IMR-90 (cell line): ENCODE measurements around the gene GOLGA1. TPM values are rescaled to one million over a fixed set of nuclear protein-coding genes. Genes with fewer than 3 reads are reported as not detected.

Experiments used
- ATAC-seq: fragments of 200-7000 bp; cut with Tn5 transposase; 2 replicates; pipeline ENCODE4 v1.9.1; 2020; ENCODE audit warnings: low read depth, mild to moderate bottlenecking, moderate library complexity
- BruUV-seq: library from RNA; stranded (reverse); fragments of 400-500 nt; replicated peaks from 2 replicates; lab custom pipeline; 2021; lab: Mats Ljungman, UMichigan
- CTCF ChIA-PET: fragments of 300-600 bp; formaldehyde crosslinking; extraction: SDS; loops from one replicate; lab custom pipeline; 2021; ENCODE audit warnings: antibody characterized with exemption; lab: Yijun Ruan, JAX
- POLR2A ChIA-PET: fragments of 300-600 bp; sonication (Branson Sonifier 250); formaldehyde crosslinking; loops from one replicate; lab custom pipeline; 2022; ENCODE audit warnings: antibody characterized with exemption; ENCODE audit not compliant: unreplicated experiment; lab: Charles Lee
- DNase-seq: peaks from one replicate; pipeline ENCODE4 v3.0.0; 2013
- H2AFZ ChIP-seq: replicated peaks from 2 replicates; pipeline ENCODE3; 2013; ENCODE audit warnings: low read length, mild to moderate bottlenecking; ENCODE audit not compliant: poor library complexity
- H2AK5ac ChIP-seq: 2 replicates; pipeline ENCODE4 v1.6.1; 2013; ENCODE audit warnings: low read depth, low read length, inconsistent platforms
- H2AK9ac ChIP-seq: replicated peaks from 2 replicates; pipeline ENCODE3; 2013; ENCODE audit warnings: mild to moderate bottlenecking, low read depth, low read length, moderate library complexity; ENCODE audit not compliant: poor library complexity
- H2BK120ac ChIP-seq: 2 replicates; pipeline ENCODE4 v1.6.1; 2013; ENCODE audit warnings: low read depth, low read length, inconsistent platforms
- H2BK15ac ChIP-seq: 3 replicates; pipeline ENCODE4 v1.6.1; 2013; ENCODE audit warnings: low read depth, low read length, inconsistent platforms
- H2BK20ac ChIP-seq: 2 replicates; pipeline ENCODE4 v1.6.1; 2013; ENCODE audit warnings: low read depth, mild to moderate bottlenecking, inconsistent platforms, low read length, moderate library complexity
- H2BK5ac ChIP-seq: 2 replicates; pipeline ENCODE4 v1.6.1; 2013; ENCODE audit warnings: mild to moderate bottlenecking, low read depth, low read length, inconsistent platforms; ENCODE audit not compliant: poor library complexity, severe bottlenecking
- H3K14ac ChIP-seq: replicated peaks from 2 replicates; pipeline ENCODE4 v1.6.1; 2013; ENCODE audit warnings: low read depth, low read length, inconsistent platforms
- H3K18ac ChIP-seq: 2 replicates; pipeline ENCODE4 v1.6.1; 2013; ENCODE audit warnings: low read depth, low read length, control low read depth
- H3K23ac ChIP-seq: 2 replicates; pipeline ENCODE4 v1.6.1; 2013; ENCODE audit warnings: low read depth, low read length, inconsistent platforms
- H3K27ac ChIP-seq: 2 replicates; pipeline ENCODE4 v1.5.1; 2013; ENCODE audit warnings: mild to moderate bottlenecking, control low read depth, low read length; ENCODE audit not compliant: insufficient read depth
- H3K27me3 ChIP-seq: 2 replicates; pipeline ENCODE4 v1.6.1; 2013; ENCODE audit warnings: low read length; ENCODE audit not compliant: control insufficient read depth, insufficient read depth
- H3K36me3 ChIP-seq: 2 replicates; pipeline ENCODE4 v1.6.1; 2013; ENCODE audit warnings: low read length, mixed read lengths; ENCODE audit not compliant: control insufficient read depth, insufficient read depth
- H3K4ac ChIP-seq: 2 replicates; pipeline ENCODE4 v1.6.1; 2013; ENCODE audit warnings: low read depth, low read length, inconsistent platforms
- H3K4me1 ChIP-seq: 2 replicates; pipeline ENCODE4 v1.6.1; 2013; ENCODE audit warnings: low read length, mixed read lengths; ENCODE audit not compliant: control insufficient read depth, insufficient read depth
- H3K4me2 ChIP-seq: 2 replicates; pipeline ENCODE4 v1.6.1; 2013; ENCODE audit warnings: low read depth, mild to moderate bottlenecking, control low read depth, low read length, moderate library complexity
- H3K4me3 ChIP-seq: 2 replicates; pipeline ENCODE4 v1.5.1; 2013; ENCODE audit warnings: low read depth, mild to moderate bottlenecking, control low read depth, low read length, moderate library complexity; ENCODE audit not compliant: insufficient read depth
- H3K56ac ChIP-seq: 2 replicates; pipeline ENCODE4 v1.6.1; 2013; ENCODE audit warnings: low read length, inconsistent platforms; ENCODE audit not compliant: insufficient read depth; ENCODE audit errors: extremely low read depth
- H3K79me1 ChIP-seq, 2 experiments: 2 replicates each; pipeline ENCODE4 v1.6.1; 2013; ENCODE audit warnings: low read length in 2 of 2, inconsistent platforms in 1 of 2, low read depth in 1 of 2
- H3K9ac ChIP-seq: 2 replicates; pipeline ENCODE4 v1.6.1; 2013; ENCODE audit warnings: low read depth, low read length, control low read depth
- H3K9me1 ChIP-seq: 2 replicates; pipeline ENCODE4 v1.6.1; 2013; ENCODE audit warnings: low read length, inconsistent platforms; ENCODE audit not compliant: insufficient read depth
- H3K9me3 ChIP-seq: 2 replicates; pipeline ENCODE4 v1.6.1; 2013; ENCODE audit warnings: low read length; ENCODE audit not compliant: control insufficient read depth, insufficient read depth
- H4K20me1 ChIP-seq: 2 replicates; pipeline ENCODE4 v1.6.1; 2013; ENCODE audit warnings: low read length, inconsistent platforms; ENCODE audit not compliant: insufficient read depth
- H4K5ac ChIP-seq: 2 replicates; pipeline ENCODE4 v1.6.1; 2013; ENCODE audit warnings: mild to moderate bottlenecking, low read depth, low read length, control low read depth
- H4K8ac ChIP-seq, 2 experiments: 2 replicates each; pipeline ENCODE4 v1.6.1; 2013; ENCODE audit warnings: low read depth in 2 of 2, low read length in 2 of 2, control low read depth in 1 of 2, inconsistent platforms in 1 of 2
- H4K91ac ChIP-seq: 2 replicates; pipeline ENCODE4 v1.6.1; 2013; ENCODE audit warnings: low read depth, low read length, inconsistent platforms; ENCODE audit not compliant: insufficient read depth
- BHLHE40 ChIP-seq: fragments of 150-350 bp; IDR thresholded peaks from 2 replicates; pipeline ENCODE4 v1.6.1; 2016; ENCODE audit warnings: mild to moderate bottlenecking, low read depth, low read length
- CEBPB ChIP-seq: IDR thresholded peaks from 2 replicates; pipeline ENCODE4 v1.6.1; 2012; ENCODE audit warnings: low read depth, low read length, improper control_type of control experiment
- CHD1 ChIP-seq: IDR thresholded peaks from 2 replicates; pipeline ENCODE4 v1.6.1; 2012; ENCODE audit warnings: low read depth, low read length, improper control_type of control experiment
- CTCF ChIP-seq: conservative IDR thresholded peaks from 2 replicates; pipeline ENCODE4 v1.5.1; 2012; ENCODE audit warnings: mild to moderate bottlenecking, low read depth, low read length, improper control_type of control experiment
- ELK1 ChIP-seq: fragments of 150-350 bp; IDR thresholded peaks from 2 replicates; pipeline ENCODE4 v1.6.1; 2016; ENCODE audit warnings: low read depth, mild to moderate bottlenecking, low read length, moderate library complexity, borderline replicate concordance
- FOS ChIP-seq: fragments of 150-350 bp; IDR thresholded peaks from 2 replicates; pipeline ENCODE4 v1.6.1; 2016; ENCODE audit warnings: low read depth, low read length
- MAFK ChIP-seq: IDR thresholded peaks from 2 replicates; pipeline ENCODE4 v1.6.1; 2012; ENCODE audit warnings: low read depth, low read length, improper control_type of control experiment
- MAZ ChIP-seq: IDR thresholded peaks from 2 replicates; pipeline ENCODE4 v1.6.1; 2012; ENCODE audit warnings: low read depth, mild to moderate bottlenecking, low read length, improper control_type of control experiment, moderate library complexity, borderline replicate concordance
- MXI1 ChIP-seq: IDR thresholded peaks from 2 replicates; pipeline ENCODE4 v1.6.1; 2012; ENCODE audit warnings: low read depth, mild to moderate bottlenecking, low read length, moderate library complexity, borderline replicate concordance
- NFE2L2 ChIP-seq: fragments of 150-350 bp; IDR thresholded peaks from 2 replicates; pipeline ENCODE4 v1.6.1; 2016; ENCODE audit warnings: low read depth, mild to moderate bottlenecking, low read length
- POLR2A ChIP-seq: IDR thresholded peaks from 2 replicates; pipeline ENCODE4 v1.6.1; 2012; ENCODE audit warnings: mild to moderate bottlenecking, low read depth, low read length
- RAD21 ChIP-seq: IDR thresholded peaks from 2 replicates; pipeline ENCODE4 v1.6.1; 2012; ENCODE audit warnings: low read length, improper control_type of control experiment
- RCOR1 ChIP-seq: IDR thresholded peaks from 2 replicates; pipeline ENCODE4 v1.6.1; 2012; ENCODE audit warnings: mild to moderate bottlenecking, low read length, improper control_type of control experiment; ENCODE audit not compliant: insufficient replicate concordance
- RFX5 ChIP-seq: IDR thresholded peaks from 2 replicates; pipeline ENCODE4 v1.8.0; 2012; ENCODE audit warnings: low read depth, mild to moderate bottlenecking, low read length, moderate library complexity
- SMC3 ChIP-seq: fragments of 150-350 bp; IDR thresholded peaks from 2 replicates; pipeline ENCODE4 v1.6.1; 2016; ENCODE audit warnings: low read depth, mild to moderate bottlenecking, antibody characterized with exemption, low read length, moderate library complexity
- USF2 ChIP-seq: fragments of 150-350 bp; IDR thresholded peaks from 2 replicates; pipeline ENCODE4 v1.6.1; 2017; ENCODE audit warnings: mild to moderate bottlenecking, antibody characterized with exemption, low read length, low read depth
- WGBS, 2 experiments: methylation state at CpG; one replicate each; pipeline versions ENCODE4 v1.1.5 to v1.1.7; 2013; ENCODE audit warnings: missing lambda C conversion rate in 2 of 2; ENCODE audit not compliant: insufficient read length in 1 of 2; ENCODE audit errors: extremely low coverage in 2 of 2; 5-methylcytosine and 5-hydroxymethylcytosine counted together
- dilution Hi-C: fragments of 300-500 bp; cut with HindIII; formaldehyde crosslinking; loops from one replicate; pipeline ENCODE4 v1.14.3; 2018; ENCODE audit warnings: low sequenced_read_pairs; ENCODE audit not compliant: unreplicated experiment
- in situ Hi-C: fragments of 300-500 bp; cut with MboI; formaldehyde crosslinking; loops from 3 replicates; pipeline ENCODE4 v1.14.3; 2019; ENCODE audit warnings: low sequenced_read_pairs, inconsistent platforms, mixed read lengths
- intact Hi-C: fragments of 100-400 bp; cut with micrococcal nuclease; formaldehyde crosslinking; loops from 2 replicates; pipeline ENCODE4 v1.10.0; 2022
- polyA plus RNA-seq, 3 experiments: library from polyadenylated mRNA; depleted of rRNA; stranded (reverse); fragments of >200 nt; gene quantifications; 2 replicates each; pipeline ENCODE4 v1.2.3, GENCODE V29; 2012; ENCODE audit warnings: low replicate concordance in 1 of 3
- total RNA-seq: library from RNA; depleted of rRNA; stranded (reverse); fragments of >200 nt; gene quantifications from 2 replicates; pipeline ENCODE4 v1.2.3, GENCODE V29; 2012

The GOLGA1 gene
- total and polyA plus RNA-seq, 2 of the 4 experiments (the other 2 are of a cell fraction) = 10.6 to 12.7 TPM

- in situ Hi-C loops (no loop called here), dilution Hi-C loops (no loop called here), intact Hi-C loops (no loop called here)
- no peak overlapping the region for H3K18ac ChIP-seq
- H3K9me3 ChIP-seq = no peaks in the 10 kb centered on the region
- POLR2A ChIA-PET = no interaction called here
- no peaks in the 10 kb centered on the region for H3K79me1 ChIP-seq
- no peak overlapping the region for H3K4me2 ChIP-seq
- DNase-seq (no peak), ATAC-seq (no peak)
- no peak overlapping the region for H3K27ac ChIP-seq
- H3K4me3 ChIP-seq = no peak overlapping the region
- WGBS, 2 experiments = no CpG with 5 or more reads among the region's 1 CpG
- no peak overlapping the region for H3K9ac ChIP-seq
- no peak overlapping the region for H3K4ac ChIP-seq
- H4K5ac ChIP-seq = no peak overlapping the region
- H3K14ac ChIP-seq = no peak overlapping the region
- no peak overlapping the region for H2AK9ac ChIP-seq
- CTCF ChIA-PET = interaction anchor here (0.6 kb wide), 1 partner anchor 86 kb away, joined by 6 read pairs; no protein-coding TSS in a partner anchor
- 0 out of 2 replicates have a peak, but pooled peaks cover 3% of the 10 kb centered on the region for H3K9me1 ChIP-seq
- H2BK15ac ChIP-seq = no peak overlapping the region
- no TSS peak for BruUV-seq
- no peak overlapping the region for H4K91ac ChIP-seq
- TF ChIP-seq MAFK (no peak), FOS (no peak), RCOR1 (no peak), USF2 (no peak), CEBPB (no peak), POLR2A (no peak), CTCF (no peak), CHD1 (no peak), ELK1 (no peak), RFX5 (no peak), RAD21 (no peak), MXI1 (no peak), SMC3 (no peak), NFE2L2 (no peak), BHLHE40 (no peak), MAZ (no peak)
- no peak overlapping the region for H2AK5ac ChIP-seq
- H3K23ac ChIP-seq = no peak overlapping the region
- H3K4me1 ChIP-seq = no peaks in the 10 kb centered on the region
- no peak overlapping the region for H4K8ac ChIP-seq
- H2BK20ac ChIP-seq = no peak overlapping the region
- H4K20me1 ChIP-seq = no peaks in the 10 kb centered on the region
- no peaks in the 10 kb centered on the region for H3K36me3 ChIP-seq
- no peak overlapping the region for H3K56ac ChIP-seq
- no peak overlapping the region for H2BK120ac ChIP-seq
- no peak overlapping the region for H2BK5ac ChIP-seq
- no peak overlapping the region for H2AFZ ChIP-seq
- H3K27me3 ChIP-seq = no peaks in the 10 kb centered on the region
Measured at GRCh38 chr9:124983698-124984097, 42.8 kb upstream of the GOLGA1 start.
